Measurements from ENCODE around the gene NSUN3. TPM values are rescaled to one million over a fixed set of nuclear protein-coding genes. Genes with fewer than 3 reads are reported as not detected.

Gene NSUN3
- total and polyA plus RNA-seq, 9 donors: 7.1 to 14.9 (median 11.7) TPM

DNA sequence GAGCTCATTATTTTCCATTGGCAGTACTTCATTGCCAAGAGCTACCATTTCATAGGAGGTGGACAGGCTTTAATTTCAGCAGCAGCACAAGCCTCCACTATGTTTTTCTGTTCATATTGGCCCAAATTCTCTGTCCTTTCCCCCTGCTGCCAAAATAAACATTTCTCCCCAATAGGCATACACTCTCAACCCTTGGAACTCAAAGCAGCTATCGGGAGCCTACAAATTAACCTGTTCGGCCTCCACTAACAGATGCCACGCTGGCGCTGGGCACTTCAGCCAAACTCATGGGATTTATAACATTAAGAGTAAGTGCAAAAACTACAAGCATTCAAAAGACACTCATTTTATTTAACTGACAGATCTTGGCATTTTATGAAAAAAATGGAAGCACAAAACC lies 95.7 kb downstream of the NSUN3 start:
- no peaks in the 10 kb centered on the region for H3K27me3 ChIP-seq
- WGBS, 3 donors: 74 to 79% (median 78%) methylated on average over 4 of the region's 4 CpGs
- no peak overlapping the region for H3K27ac ChIP-seq
- TF ChIP-seq POLR2A (IDR thresholded peaks at IDR 0.05) (no peak), EP300 (IDR thresholded peaks at IDR 0.05) (no peak)
- TF ChIP-seq, protein P1, sequence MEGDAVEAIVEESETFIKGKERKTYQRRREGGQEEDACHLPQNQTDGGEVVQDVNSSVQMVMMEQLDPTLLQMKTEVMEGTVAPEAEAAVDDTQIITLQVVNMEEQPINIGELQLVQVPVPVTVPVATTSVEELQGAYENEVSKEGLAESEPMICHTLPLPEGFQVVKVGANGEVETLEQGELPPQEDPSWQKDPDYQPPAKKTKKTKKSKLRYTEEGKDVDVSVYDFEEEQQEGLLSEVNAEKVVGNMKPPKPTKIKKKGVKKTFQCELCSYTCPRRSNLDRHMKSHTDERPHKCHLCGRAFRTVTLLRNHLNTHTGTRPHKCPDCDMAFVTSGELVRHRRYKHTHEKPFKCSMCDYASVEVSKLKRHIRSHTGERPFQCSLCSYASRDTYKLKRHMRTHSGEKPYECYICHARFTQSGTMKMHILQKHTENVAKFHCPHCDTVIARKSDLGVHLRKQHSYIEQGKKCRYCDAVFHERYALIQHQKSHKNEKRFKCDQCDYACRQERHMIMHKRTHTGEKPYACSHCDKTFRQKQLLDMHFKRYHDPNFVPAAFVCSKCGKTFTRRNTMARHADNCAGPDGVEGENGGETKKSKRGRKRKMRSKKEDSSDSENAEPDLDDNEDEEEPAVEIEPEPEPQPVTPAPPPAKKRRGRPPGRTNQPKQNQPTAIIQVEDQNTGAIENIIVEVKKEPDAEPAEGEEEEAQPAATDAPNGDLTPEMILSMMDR (IDR thresholded peaks at IDR 0.05): no peak
- H3K4me3 ChIP-seq: no peak overlapping the region
- no peaks in the 10 kb centered on the region for H3K9me3 ChIP-seq
- peaks cover 2% of the 10 kb centered on the region for H3K4me1 ChIP-seq (ENCODE audit: insufficient read depth)
- intact Hi-C loops (cut with DNase I): no loop called here
- DNase-seq: no peak
- no peaks in the 10 kb centered on the region for H3K36me3 ChIP-seq

DNA sequence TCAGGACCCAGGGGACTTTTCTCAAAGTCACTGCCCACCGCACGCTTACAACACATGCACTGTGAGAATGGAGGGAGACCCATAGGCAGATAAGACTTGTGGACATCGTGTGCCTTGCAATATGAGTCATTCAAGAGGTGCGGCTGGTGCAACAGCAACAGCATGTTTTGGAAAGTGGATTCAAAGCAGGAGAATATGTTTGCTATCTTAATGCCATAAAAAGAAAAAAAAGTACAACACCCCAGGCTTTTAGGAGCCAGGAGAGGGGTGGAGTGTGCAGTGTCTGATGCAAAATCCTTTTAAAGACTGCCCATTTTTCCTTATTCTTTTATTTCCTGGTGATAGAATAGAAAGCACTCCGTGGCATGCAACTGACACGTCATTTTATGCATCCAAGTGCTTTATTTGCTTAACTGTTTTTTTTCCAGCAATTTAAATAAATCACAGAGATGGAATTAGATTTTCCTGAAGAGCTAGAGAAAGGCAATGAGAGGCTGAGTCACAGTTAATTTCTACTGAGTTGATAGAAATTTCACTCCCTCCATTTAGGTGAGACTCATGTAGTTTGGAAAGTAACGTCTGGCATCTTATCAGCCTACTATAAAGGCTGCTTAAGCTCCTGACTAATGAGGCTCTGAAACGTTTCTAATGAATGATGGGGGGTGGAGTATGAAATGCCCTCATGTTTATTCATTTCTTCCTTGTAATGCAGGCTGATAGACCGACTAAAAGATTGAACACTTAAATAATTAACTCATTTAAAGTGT lies 96.4 kb downstream of the NSUN3 start:
- H3K9me3 ChIP-seq: no peaks in the 10 kb centered on the region
- H3K4me1 ChIP-seq (ENCODE audit: insufficient read depth): peaks cover 2% of the 10 kb centered on the region
- H3K27ac ChIP-seq: no peak overlapping the region
- no peak overlapping the region for H3K4me3 ChIP-seq
- TF ChIP-seq, protein P1 (IDR thresholded peaks at IDR 0.05): no peak
- no peak for TF ChIP-seq EP300 (IDR thresholded peaks at IDR 0.05)
- TF ChIP-seq POLR2A (IDR thresholded peaks at IDR 0.05): no peak
- 19 to 21% (median 19%) methylated on average over 9 of the region's 9 CpGs for WGBS, 3 donors
- H3K36me3 ChIP-seq: no peaks in the 10 kb centered on the region
- no peak for DNase-seq
- intact Hi-C loops (cut with DNase I): no loop called here
- H3K27me3 ChIP-seq: no peaks in the 10 kb centered on the region

DNA sequence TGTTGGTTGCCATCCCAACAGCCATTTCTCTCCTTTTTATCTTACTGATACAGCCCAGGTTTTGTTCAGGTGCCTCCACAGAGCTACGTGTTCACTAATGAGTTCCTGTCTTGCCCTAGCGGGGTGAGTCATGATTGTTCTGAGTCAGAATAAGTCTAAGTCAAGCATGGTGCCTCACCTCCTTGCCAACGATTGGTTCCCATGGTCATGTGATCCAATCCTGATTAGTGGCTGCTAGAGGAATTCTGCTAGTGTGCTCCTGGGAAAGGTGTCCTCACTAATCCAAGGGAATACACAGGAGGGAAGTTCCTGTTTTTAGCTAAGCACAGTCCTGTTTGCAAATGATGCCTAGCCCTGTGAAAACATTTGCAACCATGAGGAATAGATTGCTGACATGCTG lies 99.8 kb downstream of the NSUN3 start:
- Histone ChIP-seq H3K27me3 (no peaks in the 10 kb centered on the region), H3K4me1 (ENCODE audit: insufficient read depth) (peaks cover 2% of the 10 kb centered on the region), H3K4me3 (no peak overlapping the region), H3K36me3 (no peaks in the 10 kb centered on the region), H3K27ac (no peak overlapping the region), H3K9me3 (no peaks in the 10 kb centered on the region)
- DNase-seq: no peak
- intact Hi-C loops (cut with DNase I): no loop called here
- WGBS, 3 donors: 89 to 93% (median 89%) methylated on average over 3 of the region's 3 CpGs
- TF ChIP-seq EP300 (IDR thresholded peaks at IDR 0.05) (no peak), POLR2A (IDR thresholded peaks at IDR 0.05) (no peak)
- TF ChIP-seq, protein P1 (IDR thresholded peaks at IDR 0.05): no peak

DNA sequence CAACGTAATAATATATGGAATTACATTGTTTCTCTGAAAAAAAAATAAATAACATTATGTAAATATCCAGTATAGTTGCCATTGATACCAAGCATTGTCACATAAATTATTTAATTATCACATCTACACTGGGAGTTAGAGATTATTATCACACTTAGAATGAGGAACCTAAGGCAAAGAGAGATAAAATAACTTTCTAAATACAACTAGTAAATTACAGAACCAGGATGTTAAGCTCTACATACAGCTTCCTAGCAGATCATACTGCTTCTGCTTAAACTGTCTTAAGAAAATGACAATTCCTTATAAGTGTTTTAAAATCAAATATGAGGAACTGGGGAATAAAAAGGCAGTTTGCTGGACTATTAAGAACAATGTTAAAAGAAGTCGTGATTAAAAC lies 104.5 kb downstream of the NSUN3 start:
- no peak for DNase-seq
- H3K36me3 ChIP-seq: no peaks in the 10 kb centered on the region
- H3K27me3 ChIP-seq: no peaks in the 10 kb centered on the region

More for the DNA sequence above, 104.5 kb downstream of the NSUN3 start:
- 87 to 92% (median 90%) methylated on average over 2 of the region's 2 CpGs for WGBS, 3 donors
- Histone ChIP-seq H3K4me1 (ENCODE audit: insufficient read depth) (no peaks in the 10 kb centered on the region), H3K4me3 (no peak overlapping the region), H3K9me3 (no peaks in the 10 kb centered on the region), H3K27ac (no peak overlapping the region)
- no peak for TF ChIP-seq EP300 (IDR thresholded peaks at IDR 0.05)
- TF ChIP-seq, protein P1 (IDR thresholded peaks at IDR 0.05): no peak
- TF ChIP-seq POLR2A (IDR thresholded peaks at IDR 0.05): no peak
- intact Hi-C loops (cut with DNase I): no loop called here
